Adrenal gland (tissue), 12 donors: Measurements from ENCODE around the gene TPCN1. TPM values are rescaled to one million over a fixed set of nuclear protein-coding genes. Genes with fewer than 3 reads are reported as not detected.

Experiments used
- DNase-seq, 7 donors: peaks; one replicate each; pipeline ENCODE4 v3.0.0-alpha.2; 2019 to 2020
- H3K27ac ChIP-seq, 5 donors: fragments of 200-600 bp; sonication (generic) in 4 of 5; 1 replicate in 3 of 5; 2 replicates in 2 of 5; pipeline versions ENCODE4 v1.5.1 to v1.8.0; 2016 to 2020; ENCODE audit warnings: mild to moderate bottlenecking in 1 of 5
- H3K27me3 ChIP-seq: fragments of 200-600 bp; 2 replicates; pipeline ENCODE4 v1.8.0; 2021
- H3K36me3 ChIP-seq, 2 donors: fragments of 200-600 bp; replicated peaks in 1 of 2; 1 replicate in 1 of 2; 2 replicates in 1 of 2; pipeline versions ENCODE4 v1.5.1 to v1.8.0; 2018 to 2022
- H3K4me1 ChIP-seq, 2 donors: fragments of 200-600 bp; replicated peaks in 1 of 2; 1 replicate in 1 of 2; 2 replicates in 1 of 2; pipeline versions ENCODE4 v1.5.1 to v1.8.0; 2018 to 2021
- H3K4me3 ChIP-seq, 4 donors: fragments of 200-600 bp; sonication (generic) in 3 of 4; one replicate each; pipeline ENCODE4 v1.5.1; 2016 to 2018
- H3K9me3 ChIP-seq, 3 donors: fragments of 200-600 bp; sonication (generic) in 1 of 3; replicated peaks in 1 of 3; 1 replicate in 2 of 3; 2 replicates in 1 of 3; pipeline versions ENCODE4 v1.5.1 to v1.8.0; 2016 to 2021
- POLR2A ChIP-seq, 2 donors: fragments of 450-650 bp; IDR thresholded peaks; one replicate each; pipeline ENCODE4 v1.6.1; 2017; ENCODE audit warnings: antibody characterized with exemption in 2 of 2, mild to moderate bottlenecking in 2 of 2, moderate library complexity in 1 of 2
- WGBS, 4 donors: extraction: QIAGEN DNeasy Blood & Tissue Kit in 2 of 4; methylation state at CpG; one replicate each; pipeline versions ENCODE4 v1.1.5 to v1.1.7; 2013 to 2017; 5-methylcytosine and 5-hydroxymethylcytosine counted together
- intact Hi-C, 2 donors: fragments of 100-400 bp; cut with DNase I; formaldehyde crosslinking; loops; one replicate each; pipeline versions ENCODE4 v1.14.1 to v1.15.0; 2022 to 2023
- polyA plus RNA-seq, 3 donors: library from polyadenylated mRNA; stranded (reverse); fragments of 200-250 nt in 2 of 3; fragments of 350-450 nt in 1 of 3; fragmentation: Illumina TruSeq in 1 of 3; extraction: RNeasy Lipid Tissue Mini Kit (QIAGEN cat#74804) in 1 of 3; gene quantifications; one replicate each; pipeline ENCODE4 v1.2.3, GENCODE V29; 2013 to 2014
- total RNA-seq, 9 donors: library from RNA; depleted of rRNA in 4 of 9; stranded (reverse); fragments of >200 nt in 4 of 9; fragments of 120-200 nt in 1 of 9; fragmentation: NEBNext Ultra II Directional in 1 of 9; extraction: Animal tissue kit (Norgen Biotek cat#: 25700) in 1 of 9; gene quantifications; one replicate each; pipeline versions ENCODE4 v1.1.0 to v1.2.4, GENCODE V29; 2013 to 2023
- TF ChIP-seq, protein P1 (sequence below), 6 experiments: fragments of 450-650 bp in 4 of 6; fragments of 200-600 bp in 2 of 6; sonication (generic) in 1 of 6; IDR thresholded peaks; 1 replicate in 5 of 6; 2 replicates in 1 of 6; pipeline versions ENCODE4 v1.5.1 to v1.8.0; 2016 to 2021; ENCODE audit warnings: antibody characterized with exemption in 6 of 6, mild to moderate bottlenecking in 2 of 6, moderate library complexity in 1 of 6
- donor health status: healthy with polysubstance abuse.
- donor health status: Bipolar disorder and iron deficiency.
- donor health status: DM: yes; HTN: yes; CAD: no.
- donor health status: DM: no; HTN: no; CAD: no.
- donor health status: DM: no; HTN: no; CAD: no.
- donor health status: DM: yes; HTN: yes; CAD: no.

Gene TPCN1
- total and polyA plus RNA-seq, 12 donors: 21.2 to 198 (median 80.9) TPM

- Histone ChIP-seq H3K36me3 (peaks cover 0 to 90% of the 10 kb centered on the region in 2 donors), H3K27ac (peak overlapping the region in 2 of 5 donors; percentile 41 to 67), H3K4me1 (no peaks in the 10 kb centered on the region), H3K9me3 (no peaks in the 10 kb centered on the region), H3K4me3 (no peak overlapping the region), H3K27me3 (no peaks in the 10 kb centered on the region)
- DNase-seq: no peak
- intact Hi-C loops: no loop called here
- TF ChIP-seq, protein P1, sequence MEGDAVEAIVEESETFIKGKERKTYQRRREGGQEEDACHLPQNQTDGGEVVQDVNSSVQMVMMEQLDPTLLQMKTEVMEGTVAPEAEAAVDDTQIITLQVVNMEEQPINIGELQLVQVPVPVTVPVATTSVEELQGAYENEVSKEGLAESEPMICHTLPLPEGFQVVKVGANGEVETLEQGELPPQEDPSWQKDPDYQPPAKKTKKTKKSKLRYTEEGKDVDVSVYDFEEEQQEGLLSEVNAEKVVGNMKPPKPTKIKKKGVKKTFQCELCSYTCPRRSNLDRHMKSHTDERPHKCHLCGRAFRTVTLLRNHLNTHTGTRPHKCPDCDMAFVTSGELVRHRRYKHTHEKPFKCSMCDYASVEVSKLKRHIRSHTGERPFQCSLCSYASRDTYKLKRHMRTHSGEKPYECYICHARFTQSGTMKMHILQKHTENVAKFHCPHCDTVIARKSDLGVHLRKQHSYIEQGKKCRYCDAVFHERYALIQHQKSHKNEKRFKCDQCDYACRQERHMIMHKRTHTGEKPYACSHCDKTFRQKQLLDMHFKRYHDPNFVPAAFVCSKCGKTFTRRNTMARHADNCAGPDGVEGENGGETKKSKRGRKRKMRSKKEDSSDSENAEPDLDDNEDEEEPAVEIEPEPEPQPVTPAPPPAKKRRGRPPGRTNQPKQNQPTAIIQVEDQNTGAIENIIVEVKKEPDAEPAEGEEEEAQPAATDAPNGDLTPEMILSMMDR (IDR thresholded peaks at IDR 0.05): no peak
- no peak for TF ChIP-seq POLR2A (IDR thresholded peaks at IDR 0.05)
- WGBS, 4 donors: 79 to 87% (median 82%) methylated on average over 17 to 22 of the region's 22 CpGs
These were observed 64.7 kb downstream of the TPCN1 start for GRCh38 chr12:113285679-113286610.

- Histone ChIP-seq H3K36me3 (peaks cover 0 to 92% of the 10 kb centered on the region in 2 donors), H3K9me3 (no peaks in the 10 kb centered on the region), H3K27ac (peak overlapping the region in 1 of 5 donors; percentile 67), H3K27me3 (no peaks in the 10 kb centered on the region), H3K4me3 (no peak overlapping the region), H3K4me1 (no peaks in the 10 kb centered on the region)
- DNase-seq: no peak
- no peak for TF ChIP-seq POLR2A (IDR thresholded peaks at IDR 0.05)
- TF ChIP-seq, protein P1 (IDR thresholded peaks at IDR 0.05): no peak
- intact Hi-C loops: no loop called here
- WGBS, 4 donors: 75 to 89% (median 80%) methylated on average over 4 to 11 of the region's 11 CpGs
These were observed 65.4 kb downstream of the TPCN1 start for GRCh38 chr12:113286712-113287111.

DNA sequence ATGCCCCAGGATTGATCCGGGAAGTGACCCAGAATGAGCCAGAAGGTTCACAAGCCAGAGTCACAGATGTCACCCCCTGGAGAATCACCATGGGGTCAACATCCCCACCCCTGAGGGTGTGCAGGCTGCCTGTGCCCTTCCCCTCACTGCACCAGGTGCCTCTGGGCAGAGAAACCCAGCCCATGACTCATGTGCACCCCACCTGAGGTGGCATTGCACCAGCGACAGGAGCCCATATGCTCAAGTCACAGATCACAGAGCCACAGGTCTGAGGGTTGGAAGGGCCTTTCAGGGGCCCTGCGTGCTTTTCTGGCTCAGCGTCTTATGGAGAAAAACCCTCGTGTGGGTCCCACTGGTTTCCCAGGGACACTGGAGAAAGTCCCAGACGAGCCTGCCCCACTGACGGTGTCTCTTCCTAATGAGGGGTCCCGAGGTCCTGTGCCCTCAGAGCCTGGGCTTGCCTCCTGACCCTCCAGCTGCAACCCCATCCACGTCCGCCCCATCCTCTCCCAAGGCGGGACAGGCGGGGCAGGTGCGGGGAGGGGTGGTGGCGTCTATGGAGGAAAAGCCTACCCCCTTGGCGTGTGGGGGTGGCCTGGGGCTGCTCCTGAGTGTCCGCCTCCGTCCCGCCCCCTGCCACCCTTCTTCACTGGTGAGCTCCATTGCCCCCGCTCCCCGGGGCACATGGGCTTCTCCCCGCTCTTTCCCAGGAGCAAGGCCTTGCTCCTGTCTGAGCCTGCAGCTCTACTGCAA lies 66.1 kb downstream of the TPCN1 start:
- H3K4me3 ChIP-seq: no peak overlapping the region
- no peaks in the 10 kb centered on the region for H3K4me1 ChIP-seq
- no peaks in the 10 kb centered on the region for H3K27me3 ChIP-seq
- 92 to 95% (median 94%) methylated on average over 13 to 21 of the region's 21 CpGs for WGBS, 4 donors
- peaks cover 0 to 98% of the 10 kb centered on the region in 2 donors for H3K36me3 ChIP-seq
- DNase-seq: no peak
- no peaks in the 10 kb centered on the region for H3K9me3 ChIP-seq
- TF ChIP-seq POLR2A (IDR thresholded peaks at IDR 0.05): no peak
- TF ChIP-seq, protein P1 (IDR thresholded peaks at IDR 0.05): no peak
- H3K27ac ChIP-seq: peak overlapping the region in 1 of 5 donors; percentile 67
- intact Hi-C loops: no loop called here

DNA sequence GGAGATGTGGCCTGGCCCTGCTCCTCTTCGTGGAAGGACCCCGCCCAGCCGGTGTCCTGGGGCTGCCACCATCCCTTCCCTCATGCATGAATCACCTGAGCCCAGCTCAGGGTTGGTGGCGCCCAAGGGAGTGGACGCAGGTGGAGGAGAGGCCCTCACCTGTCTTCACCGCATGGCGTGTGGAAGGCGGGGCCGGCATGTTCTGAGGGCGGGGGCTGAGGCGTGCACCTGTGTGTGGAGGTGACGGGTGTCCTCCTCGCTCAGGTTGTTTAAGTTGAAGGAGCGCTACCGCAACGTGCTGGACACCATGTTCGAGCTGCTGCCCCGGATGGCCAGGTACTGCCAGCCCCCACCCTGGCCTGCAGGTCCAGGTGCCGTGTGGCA lies 66.6 kb downstream of the TPCN1 start:
- Histone ChIP-seq H3K4me3 (no peak overlapping the region), H3K4me1 (no peaks in the 10 kb centered on the region), H3K36me3 (peaks cover 0 to 100% of the 10 kb centered on the region in 2 donors), H3K27ac (no peak overlapping the region), H3K9me3 (no peaks in the 10 kb centered on the region), H3K27me3 (no peaks in the 10 kb centered on the region)
- intact Hi-C loops: no loop called here
- 91 to 96% (median 94%) methylated on average over 16 to 19 of the region's 19 CpGs for WGBS, 4 donors
- no peak for TF ChIP-seq POLR2A (IDR thresholded peaks at IDR 0.05)
- TF ChIP-seq, protein P1 (IDR thresholded peaks at IDR 0.05): no peak
- DNase-seq: no peak
